Cardiac muscle cell (in vitro differentiated cells and primary cell): ENCODE data around the gene FNDC3B. TPM values are rescaled to one million over a fixed set of nuclear protein-coding genes. Genes with fewer than 3 reads are reported as not detected.

Experiments used
- DNase-seq, 2 donors: peaks; one replicate each; pipeline versions ENCODE4 v3.0.0 to v3.0.0-alpha.2; 2010 to 2017; ENCODE audit warnings: low read depth in 1 of 2, low spot score in 1 of 2
- H3K27ac ChIP-seq: fragments of 200-600 bp; sonication (generic); 2 replicates; pipeline ENCODE4 v1.5.1; 2016
- H3K27me3 ChIP-seq: fragments of 200-600 bp; sonication (generic); 2 replicates; pipeline ENCODE4 v1.6.0; 2016; ENCODE audit warnings: control low read depth
- H3K36me3 ChIP-seq: fragments of 200-600 bp; sonication (generic); 2 replicates; pipeline ENCODE4 v1.5.1; 2016; ENCODE audit warnings: control low read depth
- H3K4me1 ChIP-seq: fragments of 200-600 bp; sonication (generic); 2 replicates; pipeline ENCODE4 v1.8.1; 2017; ENCODE audit warnings: low read depth, mild to moderate bottlenecking, mixed run types
- H3K4me3 ChIP-seq: fragments of 200-600 bp; sonication (generic); 2 replicates; pipeline ENCODE4 v1.5.1; 2016; ENCODE audit warnings: mild to moderate bottlenecking
- H3K9me3 ChIP-seq: fragments of 200-600 bp; sonication (generic); 2 replicates; pipeline ENCODE4 v1.5.1; 2017; ENCODE audit warnings: low read depth, mild to moderate bottlenecking, control low read depth
- polyA plus RNA-seq: library from polyadenylated mRNA; unstranded; fragments of >200 nt; fragmentation: Nextera tagmentation; extraction: Ambion mirVana; gene quantifications from 2 replicates; pipeline ENCODE4 v1.2.1, GENCODE V29; 2016
- total RNA-seq: library from RNA; depleted of rRNA; stranded (reverse); fragments of >200 nt; gene quantifications from 2 replicates; pipeline ENCODE4 v1.2.3, GENCODE V29; 2016
- TF ChIP-seq, protein P1 (sequence below): IDR thresholded peaks from 2 replicates; pipeline ENCODE4 v1.5.1; 2012; ENCODE audit warnings: low read depth, mild to moderate bottlenecking, low read length

Gene FNDC3B
- total and polyA plus RNA-seq, 2 experiments from 2014 or later = 55.2 to 62.3 TPM

DNA sequence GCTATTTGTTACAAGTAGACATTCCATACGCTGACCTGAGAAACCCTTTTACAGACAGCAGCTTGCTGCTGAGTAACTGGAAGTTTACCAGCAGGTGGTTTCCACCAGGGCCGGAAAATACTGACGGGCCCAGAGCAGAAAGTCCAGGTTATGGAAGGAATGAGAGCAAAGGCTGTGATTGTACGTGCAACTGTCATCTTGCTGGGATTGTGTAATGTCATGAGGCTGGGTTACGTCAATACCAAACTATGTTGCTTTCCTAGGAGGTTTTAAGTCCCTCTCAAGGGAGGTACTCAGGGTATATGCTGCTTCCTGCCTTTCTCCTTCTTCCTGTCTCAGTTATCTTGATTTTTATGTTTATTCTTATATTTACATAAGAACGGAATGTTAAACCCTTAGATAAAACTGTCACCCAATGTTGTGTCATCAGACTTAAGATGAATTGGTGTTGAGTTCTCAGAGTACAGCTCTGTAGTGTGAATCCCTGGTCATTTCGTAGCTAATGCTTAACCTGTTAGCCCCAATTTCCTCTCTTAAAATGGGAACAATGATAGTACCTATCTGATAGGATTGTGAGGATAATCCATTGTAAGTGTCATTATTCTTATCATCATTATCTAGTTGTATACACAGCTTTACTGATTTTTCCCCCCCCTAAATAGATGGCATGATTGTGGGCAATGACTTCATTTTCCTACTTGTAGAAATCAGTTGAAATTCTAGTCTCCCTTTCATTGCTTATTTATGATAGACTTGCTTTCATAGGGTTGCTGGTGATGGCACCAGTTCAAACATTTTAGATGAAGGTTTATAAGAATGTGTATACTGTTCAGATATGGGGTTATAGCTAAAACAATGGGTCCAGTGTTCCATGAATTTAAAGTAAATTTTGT is 101.4 kb downstream of the FNDC3B start:
- H3K4me3 ChIP-seq = no peak overlapping the region

DNA sequence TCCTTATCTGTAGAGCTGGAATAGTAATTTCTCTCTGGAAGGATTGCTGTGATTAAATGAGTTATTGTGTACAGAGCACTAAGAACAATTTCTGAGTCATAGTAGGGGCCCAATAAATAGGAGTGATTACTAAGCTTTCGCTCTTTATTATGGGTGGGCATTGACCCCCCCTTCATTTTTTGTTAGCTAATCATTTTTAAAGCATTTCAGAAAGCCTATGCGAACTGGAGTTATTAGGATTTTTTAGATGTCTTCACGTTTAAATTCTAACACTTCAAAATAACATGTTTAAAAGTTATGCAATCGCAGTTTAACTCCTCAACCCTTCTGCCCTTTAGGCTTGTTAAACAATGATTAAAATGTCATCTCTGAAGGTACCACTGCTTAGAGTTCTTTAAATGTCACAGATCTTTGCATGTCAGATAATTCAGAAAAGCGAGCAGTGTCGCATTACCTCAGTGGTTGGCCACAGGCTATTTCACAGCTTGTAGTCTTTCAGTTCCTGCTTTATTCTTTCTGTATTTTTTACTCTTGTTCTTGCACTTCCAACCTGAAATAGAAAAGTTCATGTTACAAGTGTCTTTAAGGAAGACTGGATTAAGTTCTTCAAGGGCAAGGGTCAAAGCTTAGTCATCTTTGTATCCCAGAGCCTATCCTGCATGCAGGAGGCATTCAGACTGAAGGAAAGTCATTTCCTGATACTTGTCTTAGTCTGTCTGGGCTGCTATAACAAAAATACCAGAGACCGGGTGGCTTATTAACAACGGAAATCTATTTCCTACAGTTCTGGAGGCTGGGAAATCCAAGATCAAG is 102.9 kb downstream of the FNDC3B start:
- H3K36me3 ChIP-seq = no peaks in the 10 kb centered on the region
- H3K27ac ChIP-seq = peak overlapping the region; percentile 48
- TF ChIP-seq, protein P1, sequence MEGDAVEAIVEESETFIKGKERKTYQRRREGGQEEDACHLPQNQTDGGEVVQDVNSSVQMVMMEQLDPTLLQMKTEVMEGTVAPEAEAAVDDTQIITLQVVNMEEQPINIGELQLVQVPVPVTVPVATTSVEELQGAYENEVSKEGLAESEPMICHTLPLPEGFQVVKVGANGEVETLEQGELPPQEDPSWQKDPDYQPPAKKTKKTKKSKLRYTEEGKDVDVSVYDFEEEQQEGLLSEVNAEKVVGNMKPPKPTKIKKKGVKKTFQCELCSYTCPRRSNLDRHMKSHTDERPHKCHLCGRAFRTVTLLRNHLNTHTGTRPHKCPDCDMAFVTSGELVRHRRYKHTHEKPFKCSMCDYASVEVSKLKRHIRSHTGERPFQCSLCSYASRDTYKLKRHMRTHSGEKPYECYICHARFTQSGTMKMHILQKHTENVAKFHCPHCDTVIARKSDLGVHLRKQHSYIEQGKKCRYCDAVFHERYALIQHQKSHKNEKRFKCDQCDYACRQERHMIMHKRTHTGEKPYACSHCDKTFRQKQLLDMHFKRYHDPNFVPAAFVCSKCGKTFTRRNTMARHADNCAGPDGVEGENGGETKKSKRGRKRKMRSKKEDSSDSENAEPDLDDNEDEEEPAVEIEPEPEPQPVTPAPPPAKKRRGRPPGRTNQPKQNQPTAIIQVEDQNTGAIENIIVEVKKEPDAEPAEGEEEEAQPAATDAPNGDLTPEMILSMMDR = no peak
- peaks cover 61% of the 10 kb centered on the region for H3K4me1 ChIP-seq
- no peaks in the 10 kb centered on the region for H3K27me3 ChIP-seq
- peak in 1 of 2 donors; percentile 74 for DNase-seq
- no peaks in the 10 kb centered on the region for H3K9me3 ChIP-seq
- no peak overlapping the region for H3K4me3 ChIP-seq

More for the DNA sequence above, 101.4 kb downstream of the FNDC3B start:
- Histone ChIP-seq H3K27me3 (no peaks in the 10 kb centered on the region), H3K36me3 (no peaks in the 10 kb centered on the region), H3K4me1 (peaks cover 58% of the 10 kb centered on the region), H3K9me3 (no peaks in the 10 kb centered on the region), H3K27ac (peak overlapping the region; percentile 53)
- DNase-seq = peak; percentile 45 to 98
- TF ChIP-seq, protein P1 = no peak

DNA sequence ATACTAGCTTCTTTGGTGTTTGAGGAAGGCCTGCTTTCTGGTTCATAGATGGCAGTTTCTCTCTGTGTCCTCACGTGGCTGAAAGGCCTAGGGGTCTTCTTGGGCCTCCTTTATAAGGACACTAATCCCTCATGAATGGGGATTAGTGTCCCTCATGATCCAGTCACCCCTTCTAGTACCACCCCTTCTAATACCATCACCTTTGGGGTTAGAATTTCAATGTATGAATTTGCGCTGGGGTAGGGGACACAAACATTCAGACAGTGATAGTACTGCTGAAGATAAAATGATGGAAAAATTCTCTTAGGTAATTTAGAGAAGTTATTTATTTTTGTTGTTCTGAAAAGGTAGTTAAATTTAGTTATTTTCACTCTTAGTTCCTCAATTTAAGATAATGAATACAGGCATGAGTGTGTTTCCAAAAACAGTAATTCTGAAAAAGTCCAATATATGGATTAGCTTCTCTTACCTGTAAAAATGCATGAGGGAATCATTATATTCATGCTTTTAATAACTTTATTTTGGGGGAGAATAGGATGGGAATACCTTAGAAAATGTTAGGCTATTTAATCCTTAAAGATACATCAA is 103.6 kb downstream of the FNDC3B start:
- no peak for DNase-seq

GRCh38 chr3:172143739-172144497 is 104.5 kb downstream of the FNDC3B start:
- TF ChIP-seq, protein P1 = no peak
- Histone ChIP-seq H3K4me3 (no peak overlapping the region), H3K9me3 (no peaks in the 10 kb centered on the region), H3K27me3 (no peaks in the 10 kb centered on the region), H3K36me3 (no peaks in the 10 kb centered on the region), H3K27ac (no peak overlapping the region), H3K4me1 (peaks cover 58% of the 10 kb centered on the region)
- DNase-seq = no peak

More for the DNA sequence above, 103.6 kb downstream of the FNDC3B start:
- H3K4me1 ChIP-seq = peaks cover 58% of the 10 kb centered on the region
- no peaks in the 10 kb centered on the region for H3K27me3 ChIP-seq
- H3K9me3 ChIP-seq = no peaks in the 10 kb centered on the region
- no peak overlapping the region for H3K4me3 ChIP-seq
- TF ChIP-seq, protein P1 = no peak
- no peak overlapping the region for H3K27ac ChIP-seq
- no peaks in the 10 kb centered on the region for H3K36me3 ChIP-seq

DNA sequence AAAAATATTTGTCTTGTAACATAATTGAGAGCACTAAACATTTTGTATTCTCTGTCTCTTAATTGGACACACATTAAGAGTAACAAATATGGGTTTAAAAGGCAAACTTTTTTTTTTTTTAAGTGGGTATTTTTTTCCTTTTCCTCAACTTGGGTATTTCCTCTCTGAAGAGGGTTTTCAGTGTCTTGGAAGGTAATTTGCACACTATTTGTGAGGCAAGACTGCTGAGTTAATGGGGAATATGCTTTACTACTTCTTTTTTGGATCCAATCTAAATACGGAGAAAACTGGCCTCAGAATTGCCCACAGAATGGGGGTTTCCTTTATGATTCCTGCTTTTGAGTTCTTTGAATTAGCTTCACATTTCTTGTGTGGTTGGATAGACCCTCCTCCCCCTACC is 105.2 kb downstream of the FNDC3B start:
- no peaks in the 10 kb centered on the region for H3K27me3 ChIP-seq
- DNase-seq = no peak

More for the DNA sequence above, 105.2 kb downstream of the FNDC3B start:
- peaks cover 56% of the 10 kb centered on the region for H3K4me1 ChIP-seq
- H3K36me3 ChIP-seq = no peaks in the 10 kb centered on the region
- H3K9me3 ChIP-seq = no peaks in the 10 kb centered on the region
- TF ChIP-seq, protein P1 = no peak
- H3K27ac ChIP-seq = no peak overlapping the region
- H3K4me3 ChIP-seq = no peak overlapping the region
